Neural cell (in vitro differentiated cells): ENCODE measurements around the gene IPMK. TPM values are rescaled to one million over a fixed set of nuclear protein-coding genes. Genes with fewer than 3 reads are reported as not detected.

Experiments used
- H2AFZ ChIP-seq: fragments of 200-600, 300-800 bp; sonication (generic), shearing (Covaris generic); 2 replicates; pipeline ENCODE4 v1.6.0; 2014; ENCODE audit warnings: low read depth, mild to moderate bottlenecking, antibody characterized with exemption, low read length, moderate library complexity
- H3F3A ChIP-seq: fragments of 200-600 bp; shearing (Covaris generic); 2 replicates; pipeline ENCODE4 v1.6.1; 2016; ENCODE audit warnings: mild to moderate bottlenecking, moderate library complexity, mixed read lengths, antibody characterized with exemption, low read length; ENCODE audit not compliant: insufficient read depth, poor library complexity, severe bottlenecking
- H3K27ac ChIP-seq: fragments of 200-600, 300-800 bp; sonication (generic), shearing (Covaris generic); 2 replicates; pipeline ENCODE4 v1.5.1; 2014; ENCODE audit warnings: mild to moderate bottlenecking, low read length, moderate library complexity
- H3K27me3 ChIP-seq: fragments of 300-800, 200-600 bp; sonication (generic), shearing (Covaris generic); 2 replicates; pipeline ENCODE4 v1.6.0; 2014; ENCODE audit warnings: mild to moderate bottlenecking, low read depth, low read length, moderate library complexity; ENCODE audit not compliant: insufficient read depth
- H3K36me3 ChIP-seq: fragments of 300-800, 200-600 bp; sonication (generic), shearing (Covaris generic); 2 replicates; pipeline ENCODE4 v1.5.1; 2014; ENCODE audit warnings: mild to moderate bottlenecking, antibody characterized with exemption, low read length, moderate library complexity; ENCODE audit not compliant: insufficient read depth
- H3K4me2 ChIP-seq: fragments of 300-800, 200-600 bp; sonication (generic), shearing (Covaris generic); 2 replicates; pipeline ENCODE4 v1.6.0; 2014; ENCODE audit warnings: mild to moderate bottlenecking, low read length
- H3K4me3 ChIP-seq: fragments of 300-800, 200-600 bp; sonication (generic), shearing (Covaris generic); 2 replicates; pipeline ENCODE4 v1.5.1; 2014; ENCODE audit warnings: mild to moderate bottlenecking, low read length, moderate library complexity
- H3K79me2 ChIP-seq: fragments of 200-600 bp; shearing (Covaris generic); replicated peaks from 2 replicates; pipeline ENCODE4 v1.6.0; 2014; ENCODE audit warnings: mild to moderate bottlenecking, low read length, moderate library complexity; ENCODE audit not compliant: insufficient read depth
- H3K9ac ChIP-seq: fragments of 300-800, 200-600 bp; sonication (generic), shearing (Covaris generic); 2 replicates; pipeline ENCODE4 v1.6.1; 2016; ENCODE audit warnings: mild to moderate bottlenecking, low read length, mixed read lengths
- H3K9me2 ChIP-seq: fragments of 200-600 bp; shearing (Covaris generic); 2 replicates; pipeline ENCODE4 v1.6.1; 2016; ENCODE audit warnings: mild to moderate bottlenecking, low read length, mixed read lengths; ENCODE audit not compliant: insufficient read depth
- H3K9me3 ChIP-seq: fragments of 200-600, 300-800 bp; sonication (generic), shearing (Covaris generic); 2 replicates; pipeline ENCODE4 v1.6.1; 2016; ENCODE audit warnings: mild to moderate bottlenecking, mixed run types, low read length, moderate library complexity, mixed read lengths
- H4K20me1 ChIP-seq: fragments of 200-600 bp; shearing (Covaris generic); 2 replicates; pipeline ENCODE4 v1.6.1; 2016; ENCODE audit warnings: mild to moderate bottlenecking, mixed run types; ENCODE audit not compliant: insufficient read depth
- CTCF ChIP-seq: fragments of 450-650 bp; IDR thresholded peaks from 2 replicates; pipeline ENCODE4 v1.5.1; 2014; ENCODE audit warnings: antibody characterized with exemption, mild to moderate bottlenecking, moderate library complexity; ENCODE audit not compliant: poor library complexity, severe bottlenecking
- POLR2AphosphoS5 ChIP-seq: IDR thresholded peaks from 2 replicates; pipeline ENCODE4 v1.6.1; 2012
- REST ChIP-seq: IDR thresholded peaks from 2 replicates; pipeline ENCODE4 v1.6.1; 2012; ENCODE audit warnings: borderline replicate concordance
- SMC3 ChIP-seq: fragments of 450-650 bp; conservative IDR thresholded peaks from 2 replicates; pipeline ENCODE4 v1.6.1; 2014; ENCODE audit warnings: antibody characterized with exemption, mild to moderate bottlenecking, moderate library complexity; ENCODE audit not compliant: poor library complexity
- polyA plus RNA-seq: library from polyadenylated mRNA; depleted of rRNA; stranded (reverse); fragments of >200 nt; gene quantifications from 2 replicates; pipeline ENCODE4 v1.2.3, GENCODE V29; 2014

Gene IPMK
- polyA plus RNA-seq, 1 donor from 2014 or later = 11.7 TPM

- Histone ChIP-seq H3K27me3 (no peaks in the 10 kb centered on the region), H3K4me2 (no peak overlapping the region), H3K79me2 (peaks cover 3% of the 10 kb centered on the region), H4K20me1 (no peaks in the 10 kb centered on the region), H3K9me3 (no peaks in the 10 kb centered on the region), H3K36me3 (no peaks in the 10 kb centered on the region), H3K27ac (no peak overlapping the region), H2AFZ (no peak overlapping the region), H3F3A (no peaks in the 10 kb centered on the region), H3K9me2 (no peaks in the 10 kb centered on the region), H3K4me3 (no peak overlapping the region), H3K9ac (no peak overlapping the region)
- TF ChIP-seq REST (no peak), CTCF (no peak)
Measured at GRCh38 chr10:58243269-58243668, 24.4 kb downstream of the IPMK start.

GRCh38 chr10:58241346-58241745 lies 26.3 kb downstream of the IPMK start:
- no peak overlapping the region for H3K27ac ChIP-seq

More at GRCh38 chr10:58241346-58241745, 26.3 kb downstream of the IPMK start:
- no peaks in the 10 kb centered on the region for H3F3A ChIP-seq
- H3K9me3 ChIP-seq = no peaks in the 10 kb centered on the region
- H3K9ac ChIP-seq = no peak overlapping the region
- H2AFZ ChIP-seq = no peak overlapping the region
- no peaks in the 10 kb centered on the region for H3K36me3 ChIP-seq
- H3K4me2 ChIP-seq = no peak overlapping the region
- TF ChIP-seq POLR2AphosphoS5 = no peak
- TF ChIP-seq REST = no peak
- no peak for TF ChIP-seq SMC3
- H4K20me1 ChIP-seq = no peaks in the 10 kb centered on the region
- no peaks in the 10 kb centered on the region for H3K27me3 ChIP-seq
- H3K79me2 ChIP-seq = peaks cover 6% of the 10 kb centered on the region
- no peaks in the 10 kb centered on the region for H3K9me2 ChIP-seq
- H3K4me3 ChIP-seq = no peak overlapping the region
